ENCODE results near the gene BLVRA. TPM values are rescaled to one million over a fixed set of nuclear protein-coding genes. Genes with fewer than 3 reads are reported as not detected.

BLVRA gene
- total RNA-seq, 1 experiment from 2014 or later: 27.6 TPM

DNA sequence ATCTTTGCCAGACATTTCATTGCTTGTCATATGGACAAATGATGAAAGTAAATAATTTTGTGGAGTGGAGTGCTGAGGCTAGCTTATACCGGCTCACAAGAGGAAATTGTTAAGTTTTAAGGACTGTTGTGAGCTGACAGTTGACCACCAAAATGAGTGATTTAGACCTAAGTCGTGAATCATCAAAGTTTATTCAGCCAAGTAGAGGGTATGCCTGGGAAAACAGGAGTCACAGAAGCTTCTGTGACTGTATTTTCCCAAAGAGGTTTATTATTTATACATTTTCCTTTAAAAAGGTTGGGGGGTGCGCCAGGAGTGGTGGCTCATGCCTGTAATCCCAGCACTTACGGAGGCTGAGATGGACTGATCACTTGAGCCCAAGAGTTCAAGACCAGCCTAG lies 89.0 kb downstream of the BLVRA start:
- DNase-seq: peak; percentile 60
- peaks cover 7% of the 10 kb centered on the region; the same call in 1 of the 2 replicates for H3K4me1 ChIP-seq (ENCODE audit: insufficient read depth, low read length)
- H3K79me2 ChIP-seq (ENCODE audit: low read length): no peaks in the 10 kb centered on the region
- H2AFZ ChIP-seq (ENCODE audit: low read length): no peak overlapping the region
- no peaks in the 10 kb centered on the region for H4K20me1 ChIP-seq (ENCODE audit: low read length)
- no peaks in the 10 kb centered on the region for H3F3A ChIP-seq (ENCODE audit: low read length, unreplicated experiment)
- BruUV-seq (replicated peaks): no TSS peak
- no peaks in the 10 kb centered on the region for H3K9me3 ChIP-seq (ENCODE audit: low read length)
- no peaks in the 10 kb centered on the region for H3K9me2 ChIP-seq (replicated peaks; ENCODE audit: low read length)
- no peak overlapping the region for H3K9ac ChIP-seq (ENCODE audit: low read length)
- intact Hi-C loops (cut with micrococcal nuclease): no loop called here
- no peak overlapping the region; the same call in 1 of the 2 replicates for H3K4me2 ChIP-seq (ENCODE audit: low read length)
- no peaks in the 10 kb centered on the region for H3K36me3 ChIP-seq (ENCODE audit: low read depth, low read length)
- H3K27me3 ChIP-seq (ENCODE audit: low read length): no peaks in the 10 kb centered on the region
- H3K4me3 ChIP-seq (ENCODE audit: low read length): no peak overlapping the region
- peak overlapping the region; percentile 30; the same call in 1 of the 2 replicates for H3K27ac ChIP-seq (ENCODE audit: low read length)
- TF ChIP-seq, protein P1, sequence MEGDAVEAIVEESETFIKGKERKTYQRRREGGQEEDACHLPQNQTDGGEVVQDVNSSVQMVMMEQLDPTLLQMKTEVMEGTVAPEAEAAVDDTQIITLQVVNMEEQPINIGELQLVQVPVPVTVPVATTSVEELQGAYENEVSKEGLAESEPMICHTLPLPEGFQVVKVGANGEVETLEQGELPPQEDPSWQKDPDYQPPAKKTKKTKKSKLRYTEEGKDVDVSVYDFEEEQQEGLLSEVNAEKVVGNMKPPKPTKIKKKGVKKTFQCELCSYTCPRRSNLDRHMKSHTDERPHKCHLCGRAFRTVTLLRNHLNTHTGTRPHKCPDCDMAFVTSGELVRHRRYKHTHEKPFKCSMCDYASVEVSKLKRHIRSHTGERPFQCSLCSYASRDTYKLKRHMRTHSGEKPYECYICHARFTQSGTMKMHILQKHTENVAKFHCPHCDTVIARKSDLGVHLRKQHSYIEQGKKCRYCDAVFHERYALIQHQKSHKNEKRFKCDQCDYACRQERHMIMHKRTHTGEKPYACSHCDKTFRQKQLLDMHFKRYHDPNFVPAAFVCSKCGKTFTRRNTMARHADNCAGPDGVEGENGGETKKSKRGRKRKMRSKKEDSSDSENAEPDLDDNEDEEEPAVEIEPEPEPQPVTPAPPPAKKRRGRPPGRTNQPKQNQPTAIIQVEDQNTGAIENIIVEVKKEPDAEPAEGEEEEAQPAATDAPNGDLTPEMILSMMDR (conservative IDR thresholded peaks at IDR 0.05; ENCODE audit: low read depth, low read length): no peak
- TF ChIP-seq EZH2phosphoT487 (IDR thresholded peaks at IDR 0.05; ENCODE audit: borderline replicate concordance, low read length) (no peak), EZH2 (IDR thresholded peaks at IDR 0.05; ENCODE audit: low read length, unreplicated experiment) (no peak)
- ChIA-PET CTCF (interaction anchor here (0.5 to 0.9 kb wide), 2 partner anchors 107 to 241 kb away, joined by 4 read pairs; no protein-coding TSS in a partner anchor), POLR2A (ENCODE audit: unreplicated experiment) (interaction anchor here (0.6 to 1.1 kb wide), 3 partner anchors 19 to 357 kb away, joined by 3 to 5 read pairs (median 3); no protein-coding TSS in a partner anchor)
- ATAC-seq: peak; percentile 80

- ATAC-seq: no peak
- Histone ChIP-seq H3K79me2 (ENCODE audit: low read length) (no peaks in the 10 kb centered on the region), H3K9ac (ENCODE audit: low read length) (no peak overlapping the region), H3K4me1 (ENCODE audit: insufficient read depth, low read length) (peaks cover 7% of the 10 kb centered on the region; the same call in 1 of the 2 replicates), H3K27ac (ENCODE audit: low read length) (no peak overlapping the region), H3F3A (ENCODE audit: low read length, unreplicated experiment) (no peaks in the 10 kb centered on the region), H3K9me3 (ENCODE audit: low read length) (no peaks in the 10 kb centered on the region), H3K4me3 (ENCODE audit: low read length) (no peak overlapping the region), H2AFZ (ENCODE audit: low read length) (no peak overlapping the region), H3K9me2 (replicated peaks; ENCODE audit: low read length) (no peaks in the 10 kb centered on the region), H3K36me3 (ENCODE audit: low read depth, low read length) (no peaks in the 10 kb centered on the region), H4K20me1 (ENCODE audit: low read length) (no peaks in the 10 kb centered on the region), H3K27me3 (ENCODE audit: low read length) (no peaks in the 10 kb centered on the region), H3K4me2 (ENCODE audit: low read length) (no peak overlapping the region)
- ChIA-PET POLR2A (ENCODE audit: unreplicated experiment) (no interaction called here), CTCF (no interaction called here)
- no TSS peak for BruUV-seq (replicated peaks)
- intact Hi-C loops (cut with micrococcal nuclease): no loop called here
- DNase-seq: no peak
- no peak for TF ChIP-seq EZH2phosphoT487 (IDR thresholded peaks at IDR 0.05; ENCODE audit: borderline replicate concordance, low read length)
- TF ChIP-seq, protein P1 (conservative IDR thresholded peaks at IDR 0.05; ENCODE audit: low read depth, low read length): no peak
- TF ChIP-seq EZH2 (IDR thresholded peaks at IDR 0.05; ENCODE audit: low read length, unreplicated experiment): no peak
Observed at GRCh38 chr7:43849047-43849446, 90.6 kb downstream of the BLVRA start.

GRCh38 chr7:43850348-43851116 lies 92.1 kb downstream of the BLVRA start:
- DNase-seq (peak; percentile 22), ATAC-seq (no peak)
- BruUV-seq (replicated peaks): no TSS peak
- no peaks in the 10 kb centered on the region for H3F3A ChIP-seq (ENCODE audit: low read length, unreplicated experiment)
- CTCF ChIA-PET: no interaction called here
- H3K9ac ChIP-seq (ENCODE audit: low read length): no peak overlapping the region
- POLR2A ChIA-PET (ENCODE audit: unreplicated experiment): interaction anchor here (0.6 kb wide), 1 partner anchor 268 kb away, joined by 9 read pairs; no protein-coding TSS in a partner anchor
- no peaks in the 10 kb centered on the region for H3K9me2 ChIP-seq (replicated peaks; ENCODE audit: low read length)
- no peak overlapping the region for H2AFZ ChIP-seq (ENCODE audit: low read length)
- H3K79me2 ChIP-seq (ENCODE audit: low read length): no peaks in the 10 kb centered on the region
- intact Hi-C loops (cut with micrococcal nuclease): no loop called here
- TF ChIP-seq, protein P1 (conservative IDR thresholded peaks at IDR 0.05; ENCODE audit: low read depth, low read length): no peak
- TF ChIP-seq EZH2 (IDR thresholded peaks at IDR 0.05; ENCODE audit: low read length, unreplicated experiment) (no peak), EZH2phosphoT487 (IDR thresholded peaks at IDR 0.05; ENCODE audit: borderline replicate concordance, low read length) (no peak)
- no peaks in the 10 kb centered on the region for H3K36me3 ChIP-seq (ENCODE audit: low read depth, low read length)
- no peak overlapping the region for H3K4me2 ChIP-seq (ENCODE audit: low read length)
- no peaks in the 10 kb centered on the region for H4K20me1 ChIP-seq (ENCODE audit: low read length)
- H3K9me3 ChIP-seq (ENCODE audit: low read length): no peaks in the 10 kb centered on the region
- H3K4me3 ChIP-seq (ENCODE audit: low read length): no peak overlapping the region
- no peaks in the 10 kb centered on the region for H3K27me3 ChIP-seq (ENCODE audit: low read length)
- H3K27ac ChIP-seq (ENCODE audit: low read length): no peak overlapping the region
- H3K4me1 ChIP-seq (ENCODE audit: insufficient read depth, low read length): peaks cover 7% of the 10 kb centered on the region; the same call in 1 of the 2 replicates
